Measurements from ENCODE around the gene PSMF1. TPM values are rescaled to one million over a fixed set of nuclear protein-coding genes. Genes with fewer than 3 reads are reported as not detected.
A peak's percentile ranks its signal among the peaks of the same experiment; 100 is the strongest.
"Not testable (repeated sequence)": the region's sequence is repeated elsewhere in the genome, so short reads cannot be mapped to it uniquely, and the experiment has no call there.

Gene PSMF1
- total RNA-seq, 1 donor from 2014 or later = 24.5 TPM

- DNase-seq (ENCODE audit: low spot score in 2 of 2) = no peak
- FAIRE-seq = no peak
Measured at GRCh38 chr20:1209447-1210387, 91.3 kb downstream of the PSMF1 start.

GRCh38 chr20:1210501-1210900 lies 92.1 kb downstream of the PSMF1 start:
- DNase-seq (ENCODE audit: low spot score in 2 of 2) = no peak
- no peak for FAIRE-seq

DNA sequence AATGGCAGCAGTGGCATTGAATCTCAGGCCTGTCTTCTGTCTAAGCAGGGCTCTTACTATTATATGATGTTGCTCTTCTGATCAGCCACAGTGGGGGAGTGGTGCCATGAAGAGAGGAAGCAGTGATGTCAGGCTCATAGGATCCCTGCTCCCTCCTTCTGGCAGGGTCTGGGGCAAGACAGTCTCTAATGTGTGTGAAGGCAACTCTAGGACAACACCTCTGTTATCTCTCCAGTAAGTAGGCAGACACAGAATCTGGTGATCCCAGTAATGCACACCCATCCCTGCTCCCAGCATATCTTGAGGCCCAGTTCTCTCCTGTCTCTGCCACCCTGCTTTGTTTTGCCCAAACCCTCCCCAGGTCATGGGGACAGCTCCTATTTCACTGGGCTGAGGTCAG lies 93.6 kb downstream of the PSMF1 start:
- no peak for FAIRE-seq
- DNase-seq (ENCODE audit: low spot score in 2 of 2) = no peak

DNA sequence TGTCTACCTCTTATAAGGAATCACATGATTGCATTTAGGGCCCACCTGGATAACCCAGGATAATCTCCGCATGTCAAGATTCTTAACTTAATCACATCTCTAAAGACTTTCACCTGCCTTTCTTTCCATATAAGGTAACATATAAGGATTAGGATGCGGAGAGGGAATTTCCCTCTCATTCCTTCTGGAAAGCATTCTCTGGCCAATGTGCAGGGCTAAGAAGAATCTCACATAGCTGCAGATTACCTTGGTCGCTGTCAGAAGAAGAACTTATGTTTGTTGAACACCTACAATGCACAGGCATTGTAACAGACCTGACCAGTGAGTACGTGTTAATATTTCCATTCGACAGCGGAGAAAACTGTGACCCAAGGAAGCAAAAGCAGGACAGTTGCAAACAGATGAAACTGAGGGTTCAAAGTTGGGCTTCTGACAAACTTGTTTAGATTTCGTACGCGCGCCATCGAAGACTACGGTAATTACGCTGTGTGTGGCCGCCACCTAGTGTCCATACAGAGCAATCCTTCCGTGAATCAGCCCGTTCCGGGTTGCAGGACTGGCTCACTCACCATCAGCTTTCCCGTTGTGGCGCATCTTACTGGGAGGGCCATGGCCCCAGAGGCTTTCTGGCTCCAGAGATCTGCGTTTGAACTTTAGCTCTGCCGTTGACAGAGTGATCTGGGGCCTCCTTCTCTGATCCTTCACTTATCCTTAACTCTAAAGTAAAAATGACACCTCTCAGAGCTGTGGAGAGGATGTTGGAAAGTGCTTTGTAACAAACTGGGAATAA lies 94.4 kb downstream of the PSMF1 start:
- no peak for FAIRE-seq
- peak; percentile 32 to 63 for DNase-seq (ENCODE audit: low spot score in 2 of 2)

DNA sequence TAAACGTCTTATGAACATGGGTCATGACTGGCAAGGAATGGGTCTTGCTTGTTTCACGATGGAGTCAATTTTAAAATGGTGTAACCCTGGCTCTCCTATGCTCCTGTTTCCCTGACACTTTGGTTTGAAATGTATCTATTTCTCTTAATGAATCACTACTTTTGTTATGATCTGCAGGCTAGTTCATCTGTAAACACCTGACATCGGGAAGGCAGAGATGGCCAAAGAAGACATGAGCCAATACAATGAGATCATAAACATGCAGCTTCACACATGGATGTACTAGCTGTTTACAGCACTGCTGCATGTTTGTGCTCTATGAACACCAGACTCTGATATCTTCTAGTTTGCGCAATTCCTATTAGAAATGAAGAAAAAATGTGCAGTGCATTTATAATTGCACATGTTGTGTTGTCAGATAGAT lies 96.4 kb downstream of the PSMF1 start:
- FAIRE-seq (no peak), DNase-seq (ENCODE audit: low spot score in 2 of 2) (no peak)

GRCh38 chr20:1215386-1216170 lies 97.2 kb downstream of the PSMF1 start:
- FAIRE-seq = no peak

GRCh38 chr20:1216527-1217427 lies 98.4 kb downstream of the PSMF1 start:
- DNase-seq (ENCODE audit: low spot score in 2 of 2) = not testable (repeated sequence)

More at GRCh38 chr20:1215386-1216170, 97.2 kb downstream of the PSMF1 start:
- no peak for DNase-seq (ENCODE audit: low spot score in 2 of 2)

More at GRCh38 chr20:1216527-1217427, 98.4 kb downstream of the PSMF1 start:
- FAIRE-seq = not testable (repeated sequence)

Other genes with a start within 250 kb of the PSMF1 start
- not detected for gene ANGPT4, start 202.3 kb upstream of the PSMF1 start, total RNA-seq
- under 0.01 TPM for gene RSPO4, start 116.3 kb upstream of the PSMF1 start, total RNA-seq
- 9.4 TPM for gene TMEM74B, start 66.4 kb downstream of the PSMF1 start, total RNA-seq
- 0.41 TPM for gene C20orf202, start 84.9 kb downstream of the PSMF1 start, total RNA-seq
- gene RAD21L1, start 107.4 kb downstream of the PSMF1 start, total RNA-seq = under 0.01 TPM
- gene SNPH, start 147.7 kb downstream of the PSMF1 start, total RNA-seq = 21.6 TPM
- gene SDCBP2, start 210.5 kb downstream of the PSMF1 start, total RNA-seq = 3.3 TPM